SU-DHL-6 (cell line): Measurements from ENCODE around the gene RTN4.

Experiments
- H2AFZ ChIP-seq: fragments of 200-600 bp; sonication (generic); 2 replicates; pipeline ENCODE4 v1.6.1; 2014; ENCODE audit warnings: low read depth, mild to moderate bottlenecking, moderate library complexity, mixed read lengths, antibody characterized with exemption, low read length; ENCODE audit not compliant: severe bottlenecking
- H3F3A ChIP-seq: fragments of 200-600 bp; shearing (Covaris generic); 2 replicates; pipeline ENCODE4 v1.6.0; 2016; ENCODE audit warnings: antibody characterized with exemption, mild to moderate bottlenecking; ENCODE audit not compliant: insufficient read depth
- H3K27ac ChIP-seq: fragments of 200-600 bp; sonication (generic); 2 replicates; pipeline ENCODE4 v1.5.1; 2016; ENCODE audit warnings: low read depth, mild to moderate bottlenecking, low read length, moderate library complexity, mixed read lengths
- H3K27me3 ChIP-seq: fragments of 200-600 bp; sonication (generic), shearing (Covaris generic); 2 replicates; pipeline ENCODE4 v1.6.0; 2014; ENCODE audit warnings: mild to moderate bottlenecking, low read length
- H3K36me3 ChIP-seq: fragments of 200-600 bp; sonication (generic); 2 replicates; pipeline ENCODE4 v1.6.1; 2014; ENCODE audit warnings: mild to moderate bottlenecking, low read length, mixed read lengths
- H3K4me2 ChIP-seq: fragments of 300-600, 200-600 bp; shearing (Covaris generic), sonication (generic); 2 replicates; pipeline ENCODE4 v1.6.0; 2014; ENCODE audit warnings: low read length, low read depth, mild to moderate bottlenecking; ENCODE audit not compliant: poor library complexity, severe bottlenecking
- H3K4me3 ChIP-seq: fragments of 200-600 bp; sonication (generic); 2 replicates; pipeline ENCODE4 v1.5.1; 2014; ENCODE audit warnings: antibody characterized with exemption, low read length, mild to moderate bottlenecking, mixed read lengths; ENCODE audit not compliant: insufficient read depth, poor library complexity, severe bottlenecking
- H3K79me2 ChIP-seq: fragments of 200-600 bp; sonication (generic); 2 replicates; pipeline ENCODE4 v1.6.1; 2014; ENCODE audit warnings: mild to moderate bottlenecking, low read length, moderate library complexity; ENCODE audit not compliant: insufficient read depth
- H3K9ac ChIP-seq: fragments of 200-600 bp; sonication (generic); 2 replicates; pipeline ENCODE4 v1.7.0; 2014; ENCODE audit warnings: mild to moderate bottlenecking, low read length
- H3K9me2 ChIP-seq: fragments of 200-600 bp; sonication (generic); replicated peaks from 2 replicates; pipeline ENCODE4 v1.6.1; 2014; ENCODE audit warnings: low read length; ENCODE audit not compliant: insufficient read depth
- H3K9me3 ChIP-seq: fragments of 200-600 bp; sonication (generic); 2 replicates; pipeline ENCODE4 v1.6.1; 2014; ENCODE audit warnings: low read length, mixed read lengths; ENCODE audit not compliant: insufficient read depth
- H4K20me1 ChIP-seq: fragments of 200-600 bp; sonication (generic); 2 replicates; pipeline ENCODE4 v1.6.1; 2014; ENCODE audit warnings: low read depth, mild to moderate bottlenecking, antibody characterized with exemption, low read length, moderate library complexity, mixed read lengths
- EZH2phosphoT487 ChIP-seq: fragments of 200-600 bp; sonication (generic), shearing (Covaris generic); conservative IDR thresholded peaks from 2 replicates; pipeline ENCODE4 v1.6.1; 2018; ENCODE audit warnings: mild to moderate bottlenecking, antibody characterized with exemption, low read length, moderate library complexity, mixed read lengths
- TF ChIP-seq, protein P1 (sequence below): fragments of 200-600 bp; sonication (generic); IDR thresholded peaks from one replicate; pipeline ENCODE4 v1.5.1; 2017; ENCODE audit warnings: antibody characterized with exemption, mild to moderate bottlenecking, low read length, moderate library complexity; ENCODE audit not compliant: insufficient read depth, poor library complexity, severe bottlenecking

Gene RTN4

DNA sequence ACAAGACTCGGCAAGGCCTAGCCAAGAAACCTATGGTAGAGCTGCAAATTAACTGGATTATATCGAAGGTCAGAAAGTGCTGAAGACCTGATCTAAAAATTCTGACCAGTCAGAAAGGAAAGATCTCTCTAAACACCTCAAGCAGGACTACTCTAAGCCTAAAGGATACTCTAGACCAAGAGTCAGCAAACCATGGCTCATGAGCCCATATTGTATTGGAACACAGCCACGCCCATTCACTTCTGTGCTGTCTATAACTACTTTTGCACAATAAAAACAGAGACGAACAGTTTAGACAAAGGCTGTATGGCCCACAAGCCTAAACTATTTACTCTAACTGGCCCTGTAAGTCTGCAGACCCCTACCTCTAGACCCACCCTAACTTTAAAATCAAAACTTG lies 18.7 kb downstream of the RTN4 start:
- H3K9me2 ChIP-seq, result no peaks in the 10 kb centered on the region
- peaks cover 97% of the 10 kb centered on the region for H3K79me2 ChIP-seq
- no peaks in the 10 kb centered on the region for H3K36me3 ChIP-seq
- H3K27ac ChIP-seq, result no peak overlapping the region
- no peak overlapping the region for H3K9ac ChIP-seq
- no peak overlapping the region for H3K4me2 ChIP-seq
- H3K27me3 ChIP-seq, result no peaks in the 10 kb centered on the region
- TF ChIP-seq EZH2phosphoT487, result no peak
- TF ChIP-seq, protein P1, sequence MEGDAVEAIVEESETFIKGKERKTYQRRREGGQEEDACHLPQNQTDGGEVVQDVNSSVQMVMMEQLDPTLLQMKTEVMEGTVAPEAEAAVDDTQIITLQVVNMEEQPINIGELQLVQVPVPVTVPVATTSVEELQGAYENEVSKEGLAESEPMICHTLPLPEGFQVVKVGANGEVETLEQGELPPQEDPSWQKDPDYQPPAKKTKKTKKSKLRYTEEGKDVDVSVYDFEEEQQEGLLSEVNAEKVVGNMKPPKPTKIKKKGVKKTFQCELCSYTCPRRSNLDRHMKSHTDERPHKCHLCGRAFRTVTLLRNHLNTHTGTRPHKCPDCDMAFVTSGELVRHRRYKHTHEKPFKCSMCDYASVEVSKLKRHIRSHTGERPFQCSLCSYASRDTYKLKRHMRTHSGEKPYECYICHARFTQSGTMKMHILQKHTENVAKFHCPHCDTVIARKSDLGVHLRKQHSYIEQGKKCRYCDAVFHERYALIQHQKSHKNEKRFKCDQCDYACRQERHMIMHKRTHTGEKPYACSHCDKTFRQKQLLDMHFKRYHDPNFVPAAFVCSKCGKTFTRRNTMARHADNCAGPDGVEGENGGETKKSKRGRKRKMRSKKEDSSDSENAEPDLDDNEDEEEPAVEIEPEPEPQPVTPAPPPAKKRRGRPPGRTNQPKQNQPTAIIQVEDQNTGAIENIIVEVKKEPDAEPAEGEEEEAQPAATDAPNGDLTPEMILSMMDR, result no peak
- no peak overlapping the region for H3K4me3 ChIP-seq
- no peak overlapping the region for H2AFZ ChIP-seq
- H3F3A ChIP-seq, result no peaks in the 10 kb centered on the region; the same call in 1 of the 2 replicates
- peaks cover 47% of the 10 kb centered on the region for H4K20me1 ChIP-seq
- no peaks in the 10 kb centered on the region for H3K9me3 ChIP-seq

DNA sequence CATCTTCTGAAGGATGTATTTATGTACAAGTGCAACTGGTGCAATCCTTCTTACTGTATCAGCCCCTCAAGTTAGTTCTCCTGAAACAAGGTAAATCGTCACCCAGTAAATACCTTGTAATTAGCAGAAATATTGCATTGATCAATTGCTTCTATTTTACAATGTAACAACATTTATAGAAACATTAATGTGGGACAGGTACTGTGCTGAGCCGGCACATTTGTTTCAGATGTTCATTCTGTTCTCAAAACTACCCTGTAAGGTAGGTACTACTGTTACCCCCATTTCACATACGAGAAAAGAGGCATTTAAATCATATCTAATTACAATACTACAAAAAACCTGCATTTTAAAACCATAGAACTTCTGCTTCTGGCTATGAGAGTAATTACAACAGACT lies 19.5 kb downstream of the RTN4 start:
- Histone ChIP-seq H3F3A (no peaks in the 10 kb centered on the region; the same call in 1 of the 2 replicates), H3K9me2 (no peaks in the 10 kb centered on the region), H3K79me2 (peaks cover 99% of the 10 kb centered on the region), H3K27ac (no peak overlapping the region), H3K36me3 (no peaks in the 10 kb centered on the region), H3K4me2 (no peak overlapping the region), H3K9ac (no peak overlapping the region), H2AFZ (no peak overlapping the region), H3K9me3 (no peaks in the 10 kb centered on the region), H3K4me3 (no peak overlapping the region), H3K27me3 (no peaks in the 10 kb centered on the region), H4K20me1 (peaks cover 43% of the 10 kb centered on the region)
- no peak for TF ChIP-seq EZH2phosphoT487
- TF ChIP-seq, protein P1, result no peak

DNA sequence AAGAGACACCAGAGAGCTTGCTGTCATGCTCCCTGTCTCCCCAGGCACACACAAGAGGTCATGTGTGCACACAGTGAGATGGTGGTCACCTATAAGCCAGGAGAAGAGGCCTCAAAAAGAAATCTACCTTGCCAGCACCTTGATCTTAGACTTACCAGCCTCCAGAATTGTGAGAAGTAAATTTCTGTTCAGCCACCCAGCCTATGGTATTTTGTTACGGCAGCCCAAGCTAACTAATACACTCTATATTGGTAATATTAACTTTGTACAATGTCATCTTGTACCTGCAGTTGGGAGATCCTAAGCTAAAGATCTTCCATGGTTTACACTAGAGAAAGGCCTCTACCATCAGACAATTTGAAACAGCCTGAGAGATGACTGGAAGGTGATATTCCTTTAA lies 21.2 kb downstream of the RTN4 start:
- no peaks in the 10 kb centered on the region; the same call in 1 of the 2 replicates for H3F3A ChIP-seq
- H3K4me3 ChIP-seq, result no peak overlapping the region
- no peaks in the 10 kb centered on the region for H3K9me3 ChIP-seq
- H3K27ac ChIP-seq, result no peak overlapping the region
- no peak overlapping the region for H3K9ac ChIP-seq
- peaks cover 94% of the 10 kb centered on the region for H3K79me2 ChIP-seq
- H3K4me2 ChIP-seq, result no peak overlapping the region
- H3K9me2 ChIP-seq, result no peaks in the 10 kb centered on the region
- peaks cover 36% of the 10 kb centered on the region for H4K20me1 ChIP-seq
- H3K36me3 ChIP-seq, result 0 out of 2 replicates have a peak, but pooled peaks cover 2% of the 10 kb centered on the region
- TF ChIP-seq, protein P1, result no peak
- no peak for TF ChIP-seq EZH2phosphoT487
- H3K27me3 ChIP-seq, result no peaks in the 10 kb centered on the region
- no peak overlapping the region for H2AFZ ChIP-seq
